HG03558 (cell line): Measurements from ENCODE around the gene TMEM167A.

Experiments
- ATAC-seq: cut with Tn5 transposase; IDR thresholded peaks from one replicate; pipeline ENCODE4 v1.9.1; 2021; ENCODE audit warnings: moderate number of reproducible peaks; ENCODE audit not compliant: unreplicated experiment; ENCODE audit errors: extremely low read depth

TMEM167A gene, protein sequence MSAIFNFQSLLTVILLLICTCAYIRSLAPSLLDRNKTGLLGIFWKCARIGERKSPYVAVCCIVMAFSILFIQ

DNA sequence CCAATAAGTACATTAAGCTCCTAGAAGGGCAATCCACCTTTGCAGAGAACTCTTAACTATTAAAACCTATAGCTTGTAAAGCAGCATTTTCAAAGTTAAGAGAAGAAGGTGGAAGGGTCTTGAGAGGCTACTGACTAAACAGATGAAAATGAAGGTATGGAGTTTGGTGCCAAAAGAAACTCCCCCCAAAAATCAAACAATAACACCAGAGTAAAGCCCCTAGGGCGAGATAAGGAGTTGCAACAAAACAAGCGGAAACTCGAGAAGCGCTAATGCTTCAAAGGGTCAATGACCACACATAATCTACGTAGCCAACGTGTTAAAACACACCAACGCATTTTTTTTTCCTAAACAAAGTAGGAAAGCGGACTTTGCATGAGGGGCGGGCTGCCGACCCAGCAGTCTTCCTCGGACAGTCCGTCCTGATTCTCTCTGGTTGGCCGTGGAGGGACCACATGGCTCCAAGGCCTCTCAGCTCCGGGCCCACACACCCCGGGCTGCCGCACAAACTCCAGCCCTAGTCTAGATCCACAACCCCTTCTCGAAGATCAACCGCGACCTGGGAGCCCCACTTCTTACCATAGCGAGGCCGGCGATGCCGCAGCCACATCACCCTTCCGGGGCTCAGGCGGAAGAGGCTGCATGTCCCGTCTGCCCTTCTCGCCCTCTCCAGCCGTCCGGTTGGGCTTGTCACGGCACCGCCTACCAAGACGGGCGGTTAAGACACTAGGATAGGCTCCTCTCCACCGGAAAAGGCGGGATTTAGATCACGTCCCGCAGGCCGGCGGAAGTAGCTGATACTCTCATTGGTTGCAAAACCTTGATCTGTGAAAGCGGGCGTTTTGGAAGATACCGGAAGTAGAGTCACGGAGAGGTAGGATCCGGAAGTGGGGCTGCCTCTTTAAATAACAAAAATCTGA lies at the start of gene TMEM167A, which contains the start of gene XRCC4:
TSS of gene TMEM167A (minus strand) at position 653 of the 920 bp plus-strand sequence. CDS start at position 582, 71 bp downstream.
TSS of gene XRCC4 (plus strand) at position 806 of the 920 bp plus-strand sequence. CDS start 27,373 bp downstream, outside the sequence.
- peak; percentile 97 for ATAC-seq

DNA sequence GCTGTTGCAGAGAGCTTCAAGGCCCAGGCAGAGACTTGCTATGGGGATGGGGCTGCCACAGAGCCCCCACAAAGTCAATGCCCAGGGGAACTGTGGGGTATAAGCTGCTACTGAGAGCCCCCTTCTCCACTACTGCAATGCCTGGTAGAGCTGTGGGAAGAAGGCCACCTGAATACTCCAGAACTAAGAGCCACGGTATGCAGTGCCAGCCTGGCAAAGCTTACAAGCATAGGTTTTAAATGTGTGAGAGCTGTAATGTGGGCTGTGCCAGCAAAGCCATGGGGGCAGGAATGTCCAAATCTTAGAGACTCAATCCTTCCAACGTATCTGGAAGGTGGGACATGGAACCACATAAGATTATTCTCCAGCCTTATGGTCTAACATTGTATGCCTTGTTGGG lies 49.3 kb upstream of the TMEM167A start:
- ATAC-seq: no peak

DNA sequence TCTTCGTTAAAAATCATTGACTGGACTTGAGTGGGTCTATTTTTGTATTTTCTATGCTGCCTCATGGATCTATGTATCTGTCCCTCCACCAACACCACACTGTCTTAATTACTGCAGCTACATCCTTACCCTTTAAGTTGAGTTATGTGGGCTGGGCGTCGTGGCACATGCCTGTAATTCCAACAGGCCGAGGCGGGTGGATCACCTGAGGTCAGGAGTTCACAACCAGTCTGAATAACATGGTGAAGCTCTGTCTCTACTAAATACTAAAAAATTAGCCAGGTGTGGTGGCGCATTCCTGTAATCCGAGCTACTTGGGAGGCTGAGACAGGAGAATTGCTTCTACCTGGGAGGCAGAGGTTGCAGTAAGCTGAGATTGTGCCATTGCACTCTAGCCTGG lies 48.4 kb upstream of the TMEM167A start:
- no peak for ATAC-seq

DNA sequence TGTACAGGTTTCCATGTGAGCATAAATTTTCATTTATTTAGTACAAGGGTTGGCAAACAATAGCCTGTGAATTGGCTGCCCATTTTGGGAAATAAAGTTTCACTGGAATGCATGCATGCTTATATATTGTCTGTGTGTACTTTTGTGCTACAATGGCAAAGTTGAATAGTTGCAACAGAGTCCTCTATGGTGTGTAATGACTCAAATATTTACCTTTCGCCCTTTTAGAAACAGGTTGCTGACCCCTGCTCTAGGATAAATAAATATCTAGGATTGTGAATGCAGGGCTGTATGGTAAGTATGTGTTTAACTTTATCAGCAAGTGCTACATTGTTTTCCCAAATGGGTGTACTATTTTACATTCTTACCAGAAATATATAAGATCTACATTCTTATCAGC lies 47.4 kb upstream of the TMEM167A start:
- no peak for ATAC-seq

DNA sequence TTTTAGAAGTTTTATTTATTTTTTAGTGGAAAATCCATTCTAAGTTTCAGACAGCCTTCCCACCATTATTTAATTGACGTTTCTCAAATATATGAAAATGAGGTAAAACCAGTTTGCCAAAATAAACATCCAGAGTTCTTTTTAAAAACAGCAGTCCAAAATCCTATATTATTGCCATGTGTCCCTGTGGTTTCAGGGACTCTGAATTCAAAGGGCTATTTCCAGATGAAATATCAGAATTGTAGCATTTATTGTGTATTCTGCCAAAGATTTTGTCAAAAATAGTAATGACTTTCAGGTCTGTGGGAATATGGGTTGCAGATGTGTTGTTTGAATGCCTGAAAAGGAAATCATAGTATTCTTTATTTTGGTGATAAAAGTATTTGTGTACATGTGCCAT lies 41.8 kb upstream of the TMEM167A start:
- ATAC-seq: no peak

DNA sequence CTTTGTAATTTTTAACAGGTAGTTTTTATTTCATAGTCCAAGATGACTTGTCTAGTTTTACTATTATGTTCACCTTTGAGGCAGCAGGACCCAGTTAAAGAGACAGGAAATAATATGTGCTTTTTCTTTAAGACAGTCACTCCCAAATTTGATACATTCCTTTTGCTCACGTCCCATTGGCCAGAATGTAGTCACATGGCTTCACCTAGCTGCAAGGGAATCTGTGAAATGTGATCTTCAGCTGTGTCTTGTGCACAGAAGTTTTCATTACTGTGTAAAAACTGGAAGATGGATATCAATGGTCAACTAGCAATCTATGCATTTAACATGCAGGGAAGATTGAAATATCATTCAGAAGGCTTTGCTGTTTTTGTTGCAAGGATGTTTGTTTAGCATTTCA lies 41.3 kb upstream of the TMEM167A start:
- ATAC-seq: no peak

DNA sequence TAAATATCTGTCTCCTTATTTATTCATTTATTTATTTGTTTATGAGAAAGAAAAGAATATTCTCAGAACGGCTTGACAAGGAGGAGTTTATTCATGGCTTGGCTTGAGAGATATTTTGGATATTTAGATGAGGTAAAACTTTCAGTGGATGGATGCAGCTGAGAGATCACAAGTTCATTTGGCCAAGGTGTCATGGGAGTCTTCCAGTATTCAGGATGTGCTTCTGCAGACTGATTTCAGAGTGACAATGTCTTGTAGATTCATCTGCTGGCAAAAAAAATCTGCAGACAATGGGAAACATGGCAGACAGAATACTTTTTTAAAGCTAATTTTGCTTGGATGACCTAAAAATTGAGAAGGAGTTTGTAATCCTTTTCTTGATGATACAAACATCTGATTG lies 38.6 kb upstream of the TMEM167A start:
- ATAC-seq: no peak

DNA sequence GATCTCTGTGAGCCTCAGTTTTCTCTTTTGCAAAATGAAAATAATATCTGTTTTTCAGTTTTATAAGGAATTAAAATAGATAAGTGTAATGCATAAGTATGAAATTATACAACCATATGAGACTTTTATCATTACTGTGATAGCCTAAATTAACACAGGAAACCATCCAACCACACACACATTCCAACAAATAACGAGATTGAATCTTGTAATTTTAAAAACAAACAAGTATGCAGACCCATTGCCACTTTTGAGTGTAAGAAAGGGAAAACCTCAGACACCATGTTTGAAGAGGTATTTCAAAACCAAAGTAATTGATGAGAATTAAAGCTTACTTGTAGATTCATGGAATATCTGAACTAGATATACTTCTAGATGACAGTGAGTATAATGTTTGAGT lies 32.2 kb upstream of the TMEM167A start:
- no peak for ATAC-seq

DNA sequence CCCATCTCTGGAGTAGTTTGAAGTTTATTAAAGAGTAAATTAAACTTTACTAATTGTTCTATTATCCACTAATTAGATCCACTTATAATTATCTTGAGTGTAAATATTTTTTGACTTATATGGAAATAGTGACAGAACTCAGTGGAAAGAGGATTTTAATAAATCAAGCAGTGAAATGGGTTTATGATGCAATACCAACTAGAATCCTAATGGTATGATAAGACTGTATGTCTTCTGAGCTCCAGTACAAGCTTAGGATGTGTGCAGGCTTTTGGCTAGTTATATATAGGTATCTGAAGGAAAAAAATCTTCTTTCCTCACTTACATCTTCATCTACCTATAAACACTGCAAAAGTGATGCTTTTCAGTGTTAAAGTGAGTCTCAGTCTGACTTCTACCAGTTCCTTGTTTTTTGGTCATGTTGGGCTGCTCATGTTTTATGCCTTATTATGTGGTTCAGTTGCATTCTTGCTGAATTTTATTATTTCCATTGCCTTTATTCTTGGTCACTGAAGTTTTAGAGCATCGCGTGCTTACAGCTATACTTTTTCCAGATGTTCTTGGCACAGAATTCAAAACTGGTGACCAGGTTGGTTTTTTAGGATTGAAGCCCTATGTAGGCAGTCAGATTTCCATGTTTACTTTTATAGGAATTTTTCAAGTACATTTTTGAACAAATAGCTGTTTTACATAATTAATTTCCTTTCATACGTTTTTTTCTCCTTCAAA lies 30.7 kb upstream of the TMEM167A start:
- ATAC-seq: no peak

DNA sequence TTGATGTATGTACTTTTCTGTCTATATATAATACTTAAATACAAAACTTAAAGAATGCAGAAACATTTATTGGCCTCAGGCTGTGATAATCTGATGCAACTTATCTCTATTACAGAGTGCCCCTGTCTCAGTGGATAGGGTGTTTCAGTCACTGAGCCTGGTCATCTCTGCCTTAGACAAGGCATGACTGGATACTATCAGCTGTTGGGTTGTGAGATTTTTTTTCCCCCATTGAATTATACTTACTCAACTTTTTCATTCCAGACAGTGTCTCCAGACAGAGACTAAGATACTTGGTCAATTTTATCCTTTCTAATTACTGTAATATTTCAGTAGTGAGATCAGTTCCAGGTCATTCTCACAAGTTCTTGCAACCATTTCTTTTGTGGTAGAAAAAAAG lies 26.8 kb upstream of the TMEM167A start:
- ATAC-seq: no peak

DNA sequence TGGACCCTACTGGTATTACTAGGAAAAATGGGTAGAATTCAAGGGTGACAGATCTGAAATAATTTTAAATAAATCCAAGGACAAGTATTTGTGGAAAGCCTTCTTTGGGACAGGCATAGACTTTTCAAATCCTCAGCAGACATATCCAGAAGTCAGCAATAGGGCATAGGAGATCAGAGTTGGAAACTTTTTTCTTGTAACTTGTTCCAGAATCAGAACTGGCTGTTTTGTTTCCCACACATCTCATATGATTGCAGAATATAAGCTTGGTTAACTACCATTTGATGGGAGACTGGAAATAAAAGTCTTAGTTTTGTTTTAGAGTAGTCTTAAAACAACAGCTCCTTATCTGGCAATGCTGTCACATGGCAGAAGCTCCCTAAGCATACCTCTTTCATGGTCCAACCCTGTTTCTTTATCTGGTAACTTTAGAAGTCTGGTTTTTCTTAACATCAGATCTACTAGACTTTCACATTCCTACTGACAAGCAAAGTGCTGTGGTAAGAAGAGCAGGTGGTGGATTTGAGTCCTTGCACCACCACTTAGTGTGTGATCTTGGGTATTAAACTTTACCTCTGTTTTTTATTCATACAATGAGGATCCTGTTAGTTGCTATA lies 25.3 kb upstream of the TMEM167A start:
- ATAC-seq: no peak

DNA sequence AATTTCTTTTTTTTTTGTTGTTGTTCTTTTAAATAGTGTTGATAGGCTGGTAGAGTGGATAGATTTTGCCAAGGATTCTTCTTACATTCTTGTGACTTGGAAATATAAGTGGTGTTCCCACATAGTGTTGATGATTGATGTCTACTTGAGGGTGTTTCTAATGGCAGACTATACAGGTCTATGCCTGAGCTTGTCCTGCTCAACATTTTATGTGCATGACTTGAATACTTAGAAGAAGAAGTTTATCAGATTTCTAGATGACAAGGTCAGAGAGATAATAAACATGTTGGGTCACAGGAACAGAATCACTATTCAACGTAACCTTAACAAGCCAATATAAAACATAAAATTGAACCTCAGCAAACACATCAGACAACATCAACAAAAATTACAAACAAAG lies 24.3 kb upstream of the TMEM167A start:
- ATAC-seq: no peak

DNA sequence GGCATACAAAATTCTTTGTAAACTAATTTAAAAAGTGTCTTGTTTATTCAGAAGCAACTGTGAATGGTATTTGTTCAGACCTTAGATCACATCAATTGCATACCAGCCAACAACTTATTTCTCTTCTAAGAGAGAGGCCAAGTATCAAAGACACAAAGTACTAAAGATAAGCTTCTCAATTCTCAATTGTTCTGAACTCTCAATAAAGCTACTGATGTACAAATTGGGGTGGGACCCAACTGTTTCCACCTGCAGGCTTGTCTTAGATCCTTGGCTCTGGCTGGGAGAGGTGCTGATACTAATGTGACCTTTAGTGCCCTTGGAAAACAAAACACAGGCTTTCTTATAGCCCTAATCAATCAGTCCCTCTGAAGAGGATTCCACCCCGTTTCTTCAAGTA lies 22.3 kb upstream of the TMEM167A start:
- no peak for ATAC-seq

DNA sequence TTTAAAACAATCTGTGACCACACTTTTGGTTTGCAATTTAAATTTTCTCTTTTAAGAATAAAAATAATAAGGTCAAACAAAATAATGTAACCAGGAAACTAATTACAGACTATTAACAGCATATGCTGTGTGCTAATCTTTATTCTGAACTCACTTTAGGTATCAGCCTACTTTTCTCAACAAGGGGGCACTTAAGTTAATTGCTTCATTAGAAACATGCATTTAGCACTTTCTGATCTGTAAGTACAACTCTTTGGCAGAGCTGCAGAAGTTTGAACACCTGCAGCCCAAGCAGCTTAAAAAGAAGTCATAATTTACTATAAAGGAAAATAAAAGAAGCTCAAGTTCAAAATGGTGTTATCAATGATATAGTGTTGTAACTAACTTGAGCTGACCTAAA lies 21.8 kb upstream of the TMEM167A start:
- ATAC-seq: no peak

DNA sequence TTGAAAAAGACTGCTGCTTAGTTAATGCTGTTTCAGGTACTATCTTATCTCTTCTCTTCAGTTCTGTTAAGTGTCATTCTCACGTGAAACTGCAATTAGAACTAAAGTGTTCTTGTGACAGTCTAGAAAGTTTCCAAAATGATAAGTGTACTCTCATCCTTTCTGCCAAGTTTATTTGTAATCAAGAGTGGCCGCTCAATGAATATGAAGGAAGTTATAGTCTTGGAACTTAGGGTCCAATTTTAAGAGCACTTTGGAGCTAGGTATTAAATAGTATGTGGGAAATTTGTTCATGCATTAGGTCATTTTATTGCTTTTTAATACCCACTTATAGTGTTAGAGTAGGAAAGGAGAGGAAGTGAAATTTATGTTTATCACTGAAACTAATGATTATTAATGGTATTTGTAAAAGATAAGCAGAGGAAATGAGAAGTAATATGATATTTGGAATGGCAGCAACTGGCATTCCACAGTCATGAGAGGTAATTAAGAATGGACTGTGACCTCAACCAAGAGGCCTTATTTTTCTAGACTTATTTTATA lies 20.6 kb upstream of the TMEM167A start:
- no peak for ATAC-seq

DNA sequence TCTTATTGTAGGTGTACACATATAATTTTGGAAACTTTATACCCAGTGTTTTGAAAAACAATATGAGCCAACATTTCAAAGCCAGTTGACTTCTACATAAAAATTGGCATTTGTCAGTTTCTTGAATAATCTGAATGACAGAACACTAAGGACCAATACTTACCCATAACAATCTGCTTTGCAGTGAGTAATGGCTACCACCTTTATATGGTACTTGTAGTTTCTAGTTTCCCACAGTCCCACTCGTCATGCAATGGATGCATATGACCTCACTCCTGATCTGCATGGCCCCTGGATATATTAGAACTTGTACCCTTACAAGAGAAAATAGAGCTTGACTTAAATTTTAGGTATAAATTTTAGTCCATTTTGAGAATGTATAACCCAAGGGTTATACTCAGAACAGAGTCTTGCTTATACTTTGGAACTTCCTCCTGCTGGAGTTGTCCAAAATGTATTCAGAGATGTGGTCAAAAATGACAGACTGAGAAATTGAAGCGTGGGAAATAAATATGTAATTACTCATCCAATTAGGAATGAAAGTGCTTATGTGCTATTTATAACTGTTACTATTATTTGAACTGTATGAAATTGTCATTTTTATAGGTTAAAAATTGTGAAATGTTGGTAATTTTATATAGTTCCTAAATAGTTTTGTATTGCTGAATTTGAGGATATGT lies 19.6 kb upstream of the TMEM167A start:
- ATAC-seq: no peak

DNA sequence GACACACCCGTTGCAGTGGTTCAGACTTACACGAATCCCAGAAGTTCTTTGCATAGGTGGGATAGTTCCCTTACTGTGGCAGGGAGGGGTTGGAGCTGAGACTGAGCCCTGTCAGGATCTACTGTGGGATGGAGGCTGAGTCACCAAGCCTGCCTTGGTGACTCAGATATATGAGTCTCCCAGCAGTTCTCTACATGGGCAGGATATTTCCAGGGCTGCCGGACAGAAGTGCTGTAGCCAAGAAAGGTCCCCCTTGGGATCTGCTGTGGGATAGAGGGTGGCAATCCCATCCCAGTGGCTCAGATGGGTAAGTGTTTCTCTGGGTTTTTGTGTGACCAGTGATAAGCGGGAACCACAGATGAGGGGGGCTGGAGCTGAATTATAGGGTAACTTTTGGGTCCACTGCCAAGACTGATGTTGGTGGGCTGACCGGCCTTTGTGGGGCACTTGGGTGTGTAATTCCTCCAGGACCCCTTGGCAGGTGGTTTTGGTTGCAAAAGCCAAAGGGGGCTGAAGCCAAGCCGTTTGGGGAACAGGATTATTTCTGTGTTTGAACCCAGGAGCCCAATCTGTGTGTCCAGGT lies 18.9 kb upstream of the TMEM167A start:
- ATAC-seq: no peak

DNA sequence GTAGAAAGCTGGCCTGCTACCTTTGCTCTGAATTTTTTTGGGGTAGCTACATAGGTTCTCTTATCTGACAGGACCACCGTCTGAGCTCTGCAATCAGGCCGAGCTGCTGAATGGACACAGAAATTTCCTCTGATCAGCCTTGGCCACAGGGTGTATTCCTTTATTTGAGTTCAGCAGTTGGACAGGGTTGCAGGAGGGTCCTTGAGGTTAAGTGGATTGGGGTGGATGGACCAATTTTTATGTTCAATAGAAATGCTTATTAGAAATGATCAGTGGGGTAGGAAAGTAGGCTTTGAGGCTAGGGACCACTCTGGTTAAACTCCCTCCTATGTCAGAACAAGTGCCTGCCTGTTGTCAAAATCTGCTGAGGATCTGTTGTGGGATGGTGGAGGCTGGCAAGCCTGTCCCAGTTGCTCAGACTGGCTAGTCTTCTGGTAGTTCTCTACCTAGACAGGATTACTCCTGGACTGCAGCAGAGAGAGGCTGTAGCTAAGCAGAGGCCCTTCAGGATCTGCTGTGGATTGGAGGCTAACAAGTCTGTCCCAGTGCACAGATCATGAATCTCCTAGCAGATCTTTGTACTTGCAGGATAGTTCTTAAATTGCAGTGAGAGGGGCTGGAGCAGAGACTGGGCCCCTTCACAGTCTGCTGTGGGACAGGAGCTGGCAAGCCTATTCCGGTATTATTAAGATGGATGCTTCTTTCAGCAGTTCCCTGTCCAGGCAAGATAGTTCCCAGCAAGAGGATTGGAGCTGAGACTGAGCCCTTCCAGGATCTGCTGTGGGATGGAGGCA lies 18.2 kb upstream of the TMEM167A start:
- no peak for ATAC-seq

DNA sequence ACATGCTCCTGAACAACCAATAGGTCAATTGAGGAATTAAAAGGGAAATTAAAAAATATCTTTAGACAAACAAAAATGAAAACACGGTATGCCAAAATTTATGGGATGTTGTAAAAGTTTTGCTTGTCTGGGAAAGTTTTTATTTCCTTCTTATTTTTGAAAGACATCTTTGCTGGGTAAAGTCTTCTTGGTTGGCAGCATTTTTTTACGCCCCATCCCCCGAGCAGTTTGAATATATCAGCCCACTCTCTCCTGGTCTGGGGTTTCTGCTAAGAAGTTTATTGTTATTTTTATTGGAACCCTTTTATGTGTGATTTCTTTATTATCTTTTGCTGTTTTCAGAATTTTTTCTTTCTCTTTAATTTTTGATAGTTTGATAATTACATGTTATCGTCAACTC lies 16.5 kb upstream of the TMEM167A start:
- ATAC-seq: no peak
